AML-193 (cell line): ENCODE measurements around the gene YEATS2.
A peak's percentile ranks its signal among the peaks of the same experiment; 100 is the strongest.

Source experiments
- DNase-seq, 2 experiments: peaks; one replicate each; lab custom pipeline; 2025; lab: John Stamatoyannopoulos, UW

Gene YEATS2

DNA sequence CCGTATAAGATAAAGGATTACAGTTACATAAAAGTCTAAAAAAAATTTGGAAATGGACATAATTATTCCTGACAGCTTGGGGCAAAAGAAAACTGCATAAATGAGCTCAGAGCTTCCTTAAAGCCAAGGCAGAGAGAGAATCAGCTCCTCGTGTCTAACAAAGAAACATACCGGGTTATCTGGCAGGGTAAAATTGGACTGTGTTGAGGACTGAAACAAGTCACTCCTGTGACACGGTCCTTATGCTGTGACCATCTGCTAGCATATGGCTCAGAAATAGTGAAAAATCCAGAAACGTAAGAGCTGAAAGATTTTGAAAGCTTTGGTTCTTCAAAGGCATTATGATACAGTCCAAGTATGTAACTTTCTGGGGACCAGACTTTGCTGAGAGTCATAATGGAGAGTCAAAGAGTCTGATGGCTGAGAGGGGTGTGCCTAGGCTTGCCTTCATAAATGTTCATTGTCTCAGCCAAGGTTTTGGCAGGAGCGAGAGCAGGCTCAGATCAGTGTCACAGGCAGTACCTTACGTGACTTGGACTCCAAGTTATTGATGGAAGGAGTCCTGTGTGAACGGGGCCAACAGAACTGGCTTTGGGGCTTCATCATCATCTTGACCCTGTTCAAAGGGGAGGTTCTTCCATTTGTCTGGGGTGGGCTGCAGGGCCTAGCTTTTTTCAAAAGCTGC lies 115.3 kb downstream of the YEATS2 start:
- DNase-seq: no peak

DNA sequence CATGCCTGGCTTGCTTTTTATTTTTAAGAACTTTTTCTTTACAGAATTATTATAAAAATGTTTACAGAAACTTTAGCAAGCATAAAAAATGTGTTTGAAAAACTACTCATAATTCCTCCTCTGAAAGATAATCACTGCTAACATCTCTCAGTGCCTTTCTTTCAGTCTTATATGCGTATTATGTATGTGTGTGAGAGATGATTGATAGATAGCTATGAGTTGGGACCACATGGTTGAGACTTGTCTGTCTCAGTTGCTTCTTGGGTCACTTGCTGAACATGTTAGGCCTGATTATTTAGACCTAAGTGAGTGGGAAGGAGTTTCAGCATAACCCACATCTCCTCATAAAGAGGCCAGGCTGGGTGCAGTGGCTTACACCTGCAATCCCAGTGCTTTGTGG lies 116.6 kb downstream of the YEATS2 start:
- no peak for DNase-seq

DNA sequence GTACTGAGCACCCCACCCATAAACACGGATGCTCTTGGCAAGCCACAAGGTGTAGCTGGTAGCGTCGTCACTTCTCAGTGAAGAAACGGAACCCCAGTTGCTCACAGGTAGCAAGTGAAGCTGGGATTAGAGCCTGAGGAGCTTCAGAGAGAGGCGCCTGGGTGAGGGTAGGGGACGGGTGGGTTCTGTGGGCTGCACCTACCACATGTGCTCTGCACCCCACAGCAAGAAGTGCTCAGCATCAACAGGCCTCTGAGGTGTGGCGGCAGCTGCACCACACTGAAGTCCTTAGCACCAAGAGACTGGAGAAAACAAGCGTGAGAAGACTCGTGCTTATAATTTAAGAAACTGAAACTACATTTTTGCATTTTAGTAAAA lies 118.0 kb downstream of the YEATS2 start:
- DNase-seq: no peak

DNA sequence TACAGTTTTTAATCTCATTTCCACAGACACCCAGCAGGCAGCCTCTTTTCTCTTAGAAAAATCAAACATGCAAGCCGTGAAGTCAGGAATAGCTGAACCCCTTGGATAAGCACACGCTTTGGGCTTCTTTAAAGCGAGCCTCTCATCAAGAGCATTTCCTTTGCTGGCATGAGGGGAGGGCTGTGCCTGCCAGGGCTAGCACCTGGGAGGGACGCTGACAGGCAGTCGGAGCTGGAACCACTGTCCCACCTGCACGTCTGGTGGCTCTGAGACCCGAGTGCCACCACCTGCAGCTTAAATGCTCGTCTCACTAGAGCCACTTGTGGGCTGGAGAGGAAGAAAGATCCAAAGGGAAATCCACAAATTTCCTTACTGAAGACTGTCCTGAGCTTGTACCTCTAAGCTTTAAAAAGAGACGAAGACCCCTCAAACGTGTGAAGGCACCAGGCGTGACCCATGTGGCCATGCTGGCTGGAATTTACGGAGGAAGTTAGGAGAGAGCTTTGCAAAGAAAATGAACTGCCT lies 118.4 kb downstream of the YEATS2 start:
- DNase-seq: no peak

DNA sequence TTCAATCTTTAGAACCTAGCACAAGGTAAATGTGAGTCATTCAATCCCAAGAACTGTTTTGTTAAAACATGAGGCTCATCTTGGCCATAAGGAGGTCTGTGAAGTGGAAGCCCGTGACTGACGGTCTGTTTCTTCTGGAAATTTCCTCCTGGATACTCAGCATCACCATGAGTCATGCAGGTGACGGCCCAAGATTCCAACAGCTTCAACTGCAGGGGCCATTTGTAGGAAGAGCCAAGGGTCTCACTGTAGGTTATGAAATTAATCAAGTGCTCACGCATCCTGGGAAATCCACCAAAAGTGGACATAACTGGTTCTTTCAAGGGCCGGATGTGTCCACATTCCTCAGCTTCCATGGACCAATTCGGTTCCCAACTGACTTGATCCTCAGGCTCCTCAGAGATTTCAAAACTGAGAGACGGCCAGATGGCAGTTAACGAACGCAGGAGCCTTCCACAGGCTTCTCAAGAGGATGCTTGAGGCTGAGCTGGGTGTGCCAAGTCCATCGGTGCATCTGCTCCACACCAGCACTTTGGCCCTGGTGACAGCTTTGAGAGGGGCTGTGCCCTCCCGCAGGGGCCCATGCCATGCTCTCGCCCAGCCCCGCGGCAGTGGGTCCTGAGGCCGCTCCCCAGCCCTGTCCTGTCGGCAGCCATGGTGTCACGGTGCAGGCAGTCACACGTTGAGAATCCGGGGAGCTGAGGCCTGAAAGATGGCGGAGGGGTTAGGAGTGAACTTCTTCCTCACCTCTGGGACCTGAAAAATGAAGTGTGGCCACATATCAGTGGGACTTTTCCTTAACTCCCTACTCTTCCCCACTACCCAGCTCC lies 119.3 kb downstream of the YEATS2 start:
- DNase-seq: no peak

DNA sequence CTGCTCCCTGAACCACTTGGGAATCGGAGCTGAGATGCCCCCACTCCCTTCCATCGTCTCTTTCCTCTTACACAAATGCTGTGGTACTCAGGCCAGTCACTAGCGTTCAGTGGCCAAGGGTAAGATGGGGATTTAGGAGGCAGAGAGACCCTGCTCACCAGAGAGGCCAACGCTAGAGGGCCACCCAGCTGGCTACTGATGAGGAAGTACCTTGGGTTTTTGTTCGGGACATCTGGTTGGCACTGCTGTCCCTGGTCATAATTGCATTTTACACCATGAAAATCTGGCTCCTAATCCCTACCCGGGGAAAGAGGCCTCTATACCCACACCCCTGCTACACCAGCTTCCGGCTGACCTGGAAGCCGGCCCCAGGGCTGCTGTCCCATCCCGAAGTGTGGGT lies 120.0 kb downstream of the YEATS2 start:
- no peak for DNase-seq

DNA sequence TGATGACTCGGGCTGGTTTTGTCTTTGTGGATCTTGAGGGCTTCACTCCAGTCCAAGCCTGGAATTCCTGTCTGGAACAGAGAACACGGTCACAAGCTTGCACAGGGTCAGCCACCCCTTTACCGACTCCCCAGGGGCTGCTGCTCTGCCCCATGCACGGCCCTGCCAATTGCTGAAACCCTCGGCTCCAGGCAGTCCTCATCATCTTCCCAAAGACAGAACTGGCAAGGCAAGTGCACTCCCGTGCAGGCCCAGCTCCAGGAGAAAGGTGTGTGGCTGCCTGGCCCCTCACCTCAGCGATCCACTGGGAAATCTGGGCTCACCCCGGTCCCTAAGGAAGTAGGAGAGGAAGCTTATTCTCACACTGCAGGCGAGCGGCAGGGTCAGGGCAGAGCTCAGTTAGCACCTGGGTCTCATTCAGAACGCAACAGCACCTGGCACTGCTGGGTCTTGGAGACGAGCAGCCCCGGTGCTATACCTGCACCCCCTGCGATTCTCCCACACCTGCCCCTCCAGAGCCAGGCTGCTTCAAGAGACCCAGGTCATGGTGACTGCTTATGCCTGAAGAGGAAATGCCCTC lies 120.5 kb downstream of the YEATS2 start:
- DNase-seq: no peak

DNA sequence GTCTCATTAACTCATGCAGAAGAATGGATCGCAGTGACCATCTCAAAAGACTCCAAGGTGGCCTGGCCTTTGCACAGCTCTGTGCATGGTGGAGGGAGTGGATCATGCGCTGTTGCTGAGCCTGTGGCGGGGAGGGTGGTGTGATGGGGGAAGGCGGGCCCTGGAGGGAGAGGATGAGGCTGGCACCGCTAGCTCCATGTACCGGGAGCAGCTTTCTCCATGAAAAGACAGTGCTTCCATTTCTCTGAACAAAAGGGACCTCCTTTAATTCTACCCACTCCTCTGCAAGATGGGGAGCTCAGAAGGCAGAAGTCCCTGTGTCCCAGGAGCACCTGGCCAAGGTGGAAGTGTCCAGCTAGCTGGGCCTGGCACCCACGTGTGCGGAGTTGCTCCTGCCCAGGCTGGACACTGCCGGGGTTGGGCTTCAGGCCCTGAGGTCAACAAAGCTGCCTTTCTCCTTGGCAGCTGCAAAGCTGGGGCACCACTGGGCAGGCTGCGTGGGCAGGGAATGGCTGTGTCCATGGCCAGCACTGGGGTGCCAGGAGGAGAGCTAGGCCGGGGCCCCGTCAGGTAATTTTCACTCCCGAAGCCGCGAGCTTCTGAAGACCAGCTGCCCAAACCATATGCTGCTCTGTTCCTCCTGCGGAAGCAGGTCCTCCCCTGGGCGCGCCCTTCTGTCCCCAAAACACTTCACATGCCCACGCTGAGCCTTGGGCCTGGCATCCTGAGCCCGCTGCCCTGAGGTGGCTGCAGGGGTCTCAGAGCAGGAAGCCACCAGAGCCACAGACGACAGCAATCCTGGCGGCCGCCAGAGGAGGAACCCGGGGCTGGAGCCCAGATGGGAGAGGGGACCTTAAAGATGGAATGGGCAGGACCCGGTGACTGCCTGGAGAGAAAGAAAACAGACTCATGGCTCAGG lies 121.4 kb downstream of the YEATS2 start:
- no peak for DNase-seq

DNA sequence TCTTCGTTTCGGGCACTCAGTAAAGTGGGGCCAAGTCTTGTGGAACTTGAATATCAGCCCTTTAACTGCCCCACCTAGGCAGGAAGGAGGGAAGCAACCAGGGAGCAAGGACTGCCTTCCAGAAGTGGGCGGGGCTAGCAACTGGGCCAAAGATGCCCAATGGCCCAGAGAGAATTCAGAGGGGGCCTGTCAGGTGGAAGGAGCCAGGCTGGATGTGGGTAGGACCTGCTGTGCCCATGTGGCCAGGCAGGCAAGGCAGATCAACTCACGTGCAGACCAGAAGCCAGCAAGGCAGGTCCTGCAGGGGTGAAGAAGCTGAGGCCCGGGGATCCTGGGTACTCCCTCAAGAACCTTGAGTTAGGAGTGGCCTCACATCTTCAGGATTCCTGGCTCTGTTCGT lies 122.2 kb downstream of the YEATS2 start:
- no peak for DNase-seq

DNA sequence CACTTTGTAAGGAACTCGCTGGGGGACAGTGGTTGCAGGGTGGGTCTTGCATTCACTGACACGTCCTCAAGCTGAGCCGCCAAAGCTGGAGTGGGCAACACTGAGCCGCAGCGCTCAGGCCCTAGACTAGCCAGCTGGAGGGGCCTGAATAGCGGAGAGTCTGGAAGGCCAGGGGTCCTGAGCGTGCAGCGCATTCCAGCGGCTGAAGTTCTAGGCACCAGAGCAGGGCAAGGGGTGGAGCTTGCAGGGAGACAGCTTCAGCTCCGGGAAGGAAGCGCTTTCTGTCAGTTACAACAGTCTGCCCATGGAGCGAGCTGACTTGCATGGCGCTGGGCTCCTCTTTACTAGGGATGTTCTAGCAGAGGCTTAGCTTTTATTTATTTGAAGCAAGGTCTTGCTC lies 125.0 kb downstream of the YEATS2 start:
- no peak for DNase-seq

DNA sequence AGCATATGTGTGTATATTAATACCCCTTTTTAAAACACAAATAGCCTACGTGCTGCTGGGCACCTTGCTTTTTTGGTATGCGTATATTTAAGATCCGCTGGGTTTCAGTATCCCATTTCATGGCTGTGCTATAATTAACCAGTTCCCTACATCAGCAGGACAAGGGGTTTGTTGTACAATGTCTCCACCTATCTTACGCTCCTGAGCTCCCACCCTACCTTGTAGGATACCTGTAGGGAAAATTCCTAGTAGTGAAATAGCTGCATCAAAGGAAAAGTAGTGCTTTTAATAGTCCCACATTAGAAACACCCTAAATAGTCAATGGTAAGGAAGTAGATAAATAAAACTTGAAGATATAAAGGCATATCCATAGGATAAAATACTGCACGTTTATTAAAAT lies 126.4 kb downstream of the YEATS2 start:
- no peak for DNase-seq

DNA sequence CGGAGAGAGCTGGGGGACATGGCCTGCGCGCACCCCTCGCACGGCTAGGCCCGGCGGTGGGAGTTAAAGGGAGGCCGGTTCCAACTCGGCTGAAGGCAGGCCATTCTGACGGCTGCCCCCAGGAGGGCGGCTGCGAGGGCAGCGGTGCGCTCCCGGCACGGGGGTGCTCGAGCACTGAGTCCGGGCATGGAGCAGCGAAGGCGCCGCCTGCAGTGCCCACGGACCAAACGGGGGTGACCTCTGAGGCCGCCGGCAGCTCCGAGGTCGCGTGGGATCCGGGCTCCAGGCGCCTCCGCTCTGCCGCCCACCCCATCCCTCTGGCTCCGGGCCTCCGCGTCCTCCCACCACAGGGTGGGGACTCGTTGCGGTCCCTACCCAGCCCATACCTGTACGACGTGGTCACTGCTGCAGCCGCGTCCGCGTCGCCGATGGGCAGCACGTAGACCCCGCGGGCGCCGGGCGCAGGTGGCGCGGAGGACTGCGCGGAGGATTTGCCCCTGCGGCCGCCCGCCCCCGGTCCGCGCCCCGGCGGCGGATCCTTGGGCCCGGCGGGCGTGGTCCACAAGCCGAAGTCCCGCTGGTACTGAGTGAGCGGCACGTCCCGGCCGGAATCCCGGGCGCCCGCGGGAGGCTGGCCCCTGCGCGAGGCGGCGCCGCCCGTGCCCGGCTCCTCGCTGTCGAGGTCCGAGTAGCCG lies 127.3 kb downstream of the YEATS2 start:
- no peak for DNase-seq

DNA sequence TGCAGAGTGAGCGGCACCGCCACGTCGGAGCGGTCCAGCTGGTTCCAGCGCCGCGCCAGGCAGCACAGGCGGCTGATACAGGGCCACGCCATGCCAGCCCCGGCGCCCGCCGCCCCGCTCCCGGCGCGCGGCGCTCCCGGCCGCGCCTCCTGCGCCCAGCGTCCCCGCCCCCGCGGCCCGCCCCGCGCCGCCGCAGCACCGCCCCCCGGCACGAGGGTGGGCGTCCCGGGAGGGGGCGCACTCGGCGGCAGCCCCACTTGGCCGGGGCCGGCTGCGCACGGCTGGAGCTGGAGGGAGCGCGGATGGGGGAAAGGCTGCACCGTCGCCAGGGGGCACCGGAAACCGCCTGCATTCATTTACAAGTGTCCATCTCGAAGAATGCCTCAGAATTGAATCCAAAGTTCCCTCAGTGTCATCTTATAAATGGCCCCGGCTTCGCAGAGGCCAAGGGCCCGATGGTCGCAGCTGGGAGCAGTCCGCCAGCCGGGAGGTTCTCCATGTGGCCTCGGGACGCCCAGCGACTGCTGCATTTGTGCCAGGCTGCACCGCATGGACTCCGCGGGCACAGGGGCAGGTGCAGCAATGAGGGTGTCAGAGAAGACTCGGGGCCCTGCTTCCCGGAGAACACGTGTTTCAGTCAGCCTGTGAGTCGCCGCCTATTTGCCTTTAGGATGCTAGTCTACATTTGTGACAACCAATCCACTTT lies 128.0 kb downstream of the YEATS2 start, which contains the start of gene MAP6D1:
MAP6D1 (minus strand) TSS at position 122 of the 706 bp plus-strand sequence; CDS start at position 92, 30 bp downstream.
- DNase-seq: peak; percentile 19 to 41

DNA sequence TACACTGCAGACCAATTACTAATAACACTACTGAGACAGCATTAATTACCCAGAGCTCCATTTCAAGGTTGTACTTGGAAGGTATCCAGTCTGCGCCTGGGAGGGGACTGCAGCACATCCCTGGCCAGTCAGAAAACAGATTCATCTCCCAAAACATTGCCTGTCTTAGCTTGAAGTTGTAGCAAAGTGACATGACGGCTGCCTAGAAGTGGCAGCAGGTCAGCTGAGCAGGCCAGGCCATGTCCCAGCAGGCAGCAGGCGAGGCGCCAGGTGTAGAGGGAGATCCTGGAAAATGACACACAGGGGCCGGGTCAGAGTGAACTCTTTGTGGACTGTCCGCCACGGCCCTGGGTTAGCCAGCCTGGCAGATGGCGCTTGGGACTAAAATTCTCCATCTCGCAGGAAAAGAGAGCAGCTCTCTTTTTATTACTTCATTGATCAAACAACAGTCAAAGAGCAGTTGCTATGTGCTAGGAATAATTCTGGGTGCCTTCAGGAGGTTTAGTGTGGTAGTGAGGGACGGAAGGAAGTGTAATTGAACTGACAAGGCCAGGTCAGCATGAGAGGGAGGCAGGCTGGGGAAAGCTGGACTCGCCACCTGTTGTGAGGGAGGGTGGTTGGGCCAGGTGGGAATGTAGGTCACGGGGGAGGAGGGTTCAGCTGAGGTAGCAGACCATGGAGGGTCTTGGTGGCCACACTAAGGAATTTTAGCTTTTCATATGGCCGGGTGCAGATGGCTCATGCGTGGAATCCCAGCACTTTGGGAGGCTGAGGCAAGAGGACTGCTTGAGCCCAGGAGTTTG lies 129.1 kb downstream of the YEATS2 start:
- no peak for DNase-seq

DNA sequence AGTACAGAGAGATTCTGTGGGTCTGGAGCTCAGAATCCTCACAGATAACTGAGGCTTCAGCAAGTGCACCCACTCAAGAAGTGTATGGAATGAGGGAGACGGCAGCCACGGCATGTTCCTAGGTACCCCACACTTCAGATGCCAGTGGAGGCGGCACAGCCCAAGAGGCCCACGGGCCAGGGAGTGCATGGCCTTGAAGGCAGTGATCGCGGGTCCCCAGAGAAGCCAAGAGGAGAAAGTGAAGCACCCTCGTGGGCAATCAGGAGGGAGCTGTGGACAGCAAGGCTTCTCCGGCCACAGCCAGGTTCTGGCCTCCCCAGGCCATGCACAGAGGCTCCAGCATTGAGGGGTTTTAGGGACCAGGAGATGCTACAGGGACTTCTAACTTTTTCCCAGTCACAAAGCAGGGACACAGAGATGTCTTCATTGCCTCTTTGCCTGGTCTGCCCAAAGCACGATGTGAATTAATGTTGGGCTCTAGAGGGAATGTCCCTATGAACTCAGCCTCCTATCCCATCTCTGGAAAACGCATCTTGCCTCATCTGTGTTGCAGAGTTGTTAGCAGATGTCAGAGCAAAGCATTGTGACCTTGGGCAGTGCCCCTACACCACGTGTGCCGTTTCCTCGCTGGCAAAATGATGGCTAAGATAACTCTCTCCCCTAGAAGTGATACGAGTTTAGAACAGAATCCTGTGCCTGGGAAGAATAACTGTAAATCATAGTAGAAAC lies 130.4 kb downstream of the YEATS2 start:
- no peak for DNase-seq

DNA sequence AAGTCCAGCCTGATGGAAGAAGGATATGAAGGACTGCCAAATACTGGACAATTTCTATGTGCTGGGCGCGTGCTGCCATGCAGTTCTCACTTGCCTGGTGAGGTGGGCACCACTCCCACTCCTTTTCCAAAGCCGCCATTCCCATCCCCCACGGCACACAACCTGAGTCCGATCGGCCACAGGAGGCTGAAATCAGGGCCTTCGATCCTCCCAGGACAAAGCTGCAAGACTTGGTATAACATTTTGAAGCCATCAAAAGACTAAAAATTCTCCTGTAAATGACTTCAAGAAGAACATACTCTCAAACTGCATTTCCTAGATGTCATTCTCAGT lies 130.9 kb downstream of the YEATS2 start:
- no peak for DNase-seq

DNA sequence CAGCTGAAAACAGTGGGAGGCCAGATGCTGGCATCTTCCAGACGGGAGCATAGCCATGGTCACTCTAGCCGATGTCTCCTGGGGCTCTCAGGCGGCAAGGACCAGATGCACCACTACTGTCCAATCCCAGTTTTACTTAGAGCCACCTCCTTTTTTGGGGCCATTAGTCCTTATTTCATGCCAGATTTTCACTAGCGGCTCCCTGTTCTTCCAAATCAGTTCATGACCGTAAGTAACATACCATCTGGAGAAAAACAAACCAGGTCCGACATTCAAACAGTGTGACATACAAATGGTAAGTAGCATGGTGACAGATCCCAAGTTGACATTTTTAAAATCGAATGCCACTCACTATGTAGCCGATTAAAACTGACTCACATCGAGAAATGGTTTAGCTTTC lies 131.9 kb downstream of the YEATS2 start:
- DNase-seq: no peak

DNA sequence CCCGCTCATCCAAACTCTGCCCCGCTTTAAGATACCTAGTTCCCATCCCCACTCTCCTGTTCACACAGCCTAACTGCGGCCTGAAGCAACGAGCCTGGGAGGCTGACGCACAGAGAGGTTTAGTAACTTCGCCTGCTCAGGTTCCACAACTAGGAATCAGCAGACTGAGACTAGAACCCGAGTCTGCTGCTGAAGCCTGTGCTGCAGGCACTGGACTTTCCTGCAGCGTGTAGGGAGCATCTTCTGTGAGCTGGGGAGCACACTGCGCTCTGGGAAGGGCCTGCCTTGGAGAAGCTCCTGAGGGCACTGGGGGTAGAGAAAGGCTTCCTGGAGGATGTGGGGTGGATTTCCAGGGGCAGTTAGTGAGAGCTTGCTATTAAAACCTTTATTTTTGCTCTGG lies 132.6 kb downstream of the YEATS2 start:
- no peak for DNase-seq

DNA sequence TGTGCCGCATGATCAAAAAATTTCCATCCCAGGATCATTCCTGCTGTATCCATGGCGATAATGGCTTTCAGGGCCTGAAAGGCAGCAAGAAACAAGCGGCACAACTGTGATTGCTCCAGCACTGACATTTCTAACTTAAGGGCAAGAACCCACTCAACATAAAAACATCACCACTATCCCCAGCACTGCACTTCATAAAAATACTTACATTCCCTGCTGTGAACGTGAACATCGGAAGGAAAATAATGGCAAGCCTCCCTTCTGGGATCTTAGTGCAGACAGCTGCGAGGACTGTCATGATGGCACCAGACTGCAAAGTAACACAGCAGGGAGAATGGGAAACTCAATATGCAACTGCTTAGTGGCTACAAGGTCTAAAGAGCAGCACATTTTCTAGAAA lies 135.9 kb downstream of the YEATS2 start:
- no peak for DNase-seq
